ENCODE results near the gene MEIG1. TPM values are rescaled to one million over a fixed set of nuclear protein-coding genes. Genes with fewer than 3 reads are reported as not detected.
"Not testable (repeated sequence)": the region's sequence is repeated elsewhere in the genome, so short reads cannot be mapped to it uniquely, and the experiment has no call there.

The MEIG1 gene
- total and polyA plus RNA-seq, 2 donors (not counting 1 experiment from before 2014, with no cell fraction given): 0.33 TPM; not detected in 1

DNA sequence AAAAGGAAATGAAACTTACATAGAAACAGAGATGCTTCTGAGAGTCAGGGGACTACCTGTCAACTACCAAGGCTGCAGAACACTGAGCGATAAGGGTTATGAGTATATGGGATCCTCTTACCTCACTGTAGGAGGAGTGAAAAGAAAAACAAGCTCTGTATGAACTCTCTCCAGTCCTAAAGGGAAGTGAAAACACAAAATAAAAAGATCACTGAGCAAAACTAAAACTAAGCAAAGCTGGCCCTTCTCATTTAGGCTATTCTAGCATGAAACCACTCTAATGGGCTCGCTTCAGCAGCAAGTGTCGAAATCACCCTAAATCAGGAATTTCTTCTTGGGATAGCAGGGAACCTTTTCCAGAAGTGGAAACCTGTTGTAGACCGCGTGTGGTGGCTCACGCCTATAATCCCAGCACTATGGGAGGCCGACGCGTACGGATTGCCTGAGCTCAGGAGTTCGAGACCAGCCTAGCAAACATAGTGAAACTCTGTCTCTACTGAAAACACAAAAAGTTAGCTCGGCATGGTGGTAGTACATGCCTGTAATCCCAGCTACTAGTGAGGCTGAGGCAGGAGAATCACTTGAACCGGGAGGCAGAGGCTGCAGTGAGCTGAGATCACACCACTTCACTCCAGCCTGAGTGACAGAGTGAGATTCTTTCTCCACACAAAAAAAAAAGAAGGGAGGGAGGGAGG, 32.3 kb upstream of the MEIG1 start:
- Histone ChIP-seq H2AFZ (ENCODE audit: low read length) (no peak overlapping the region), H3K27ac (ENCODE audit: insufficient read depth, low read length) (no peak overlapping the region), H3K9me3 (ENCODE audit: control insufficient read depth, insufficient read depth, low read depth, low read length) (no peaks in the 10 kb centered on the region), H3K4me1 (ENCODE audit: control insufficient read depth, extremely low read depth, insufficient read depth, low read length) (no peaks in the 10 kb centered on the region), H3K9ac (ENCODE audit: insufficient read depth, low read length) (no peak overlapping the region), H3K4me2 (ENCODE audit: extremely low read depth, insufficient read depth, low read length) (no peak overlapping the region), H3K27me3 (ENCODE audit: control insufficient read depth, insufficient read depth, low read length) (no peaks in the 10 kb centered on the region), H3K4me3 (replicated peaks in 1 of 4; ENCODE audit: control extremely low read depth in 1 of 4, insufficient read depth in 1 of 4, low read depth in 3 of 4, low read length in 4 of 4) (no peak overlapping the region), H3K79me2 (ENCODE audit: control insufficient read depth, insufficient read depth, low read length) (no peaks in the 10 kb centered on the region), H3K36me3 (ENCODE audit: control insufficient read depth, insufficient read depth, low read length) (peaks cover 11% of the 10 kb centered on the region), H4K20me1 (ENCODE audit: control insufficient read depth, extremely low read depth, insufficient read depth, low read length) (no peaks in the 10 kb centered on the region)
- DNase-seq (ENCODE audit: low read depth in 2 of 2): no peak
- TF ChIP-seq, protein P1, sequence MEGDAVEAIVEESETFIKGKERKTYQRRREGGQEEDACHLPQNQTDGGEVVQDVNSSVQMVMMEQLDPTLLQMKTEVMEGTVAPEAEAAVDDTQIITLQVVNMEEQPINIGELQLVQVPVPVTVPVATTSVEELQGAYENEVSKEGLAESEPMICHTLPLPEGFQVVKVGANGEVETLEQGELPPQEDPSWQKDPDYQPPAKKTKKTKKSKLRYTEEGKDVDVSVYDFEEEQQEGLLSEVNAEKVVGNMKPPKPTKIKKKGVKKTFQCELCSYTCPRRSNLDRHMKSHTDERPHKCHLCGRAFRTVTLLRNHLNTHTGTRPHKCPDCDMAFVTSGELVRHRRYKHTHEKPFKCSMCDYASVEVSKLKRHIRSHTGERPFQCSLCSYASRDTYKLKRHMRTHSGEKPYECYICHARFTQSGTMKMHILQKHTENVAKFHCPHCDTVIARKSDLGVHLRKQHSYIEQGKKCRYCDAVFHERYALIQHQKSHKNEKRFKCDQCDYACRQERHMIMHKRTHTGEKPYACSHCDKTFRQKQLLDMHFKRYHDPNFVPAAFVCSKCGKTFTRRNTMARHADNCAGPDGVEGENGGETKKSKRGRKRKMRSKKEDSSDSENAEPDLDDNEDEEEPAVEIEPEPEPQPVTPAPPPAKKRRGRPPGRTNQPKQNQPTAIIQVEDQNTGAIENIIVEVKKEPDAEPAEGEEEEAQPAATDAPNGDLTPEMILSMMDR (conservative IDR thresholded peaks at IDR 0.05 in 1 of 2, IDR thresholded peaks at IDR 0.05 in 1 of 2; ENCODE audit: low read depth in 1 of 2, low read length in 2 of 2): no peak
- TF ChIP-seq EZH2 (IDR thresholded peaks at IDR 0.05; ENCODE audit: low read length, missing control alignments): no peak

DNA sequence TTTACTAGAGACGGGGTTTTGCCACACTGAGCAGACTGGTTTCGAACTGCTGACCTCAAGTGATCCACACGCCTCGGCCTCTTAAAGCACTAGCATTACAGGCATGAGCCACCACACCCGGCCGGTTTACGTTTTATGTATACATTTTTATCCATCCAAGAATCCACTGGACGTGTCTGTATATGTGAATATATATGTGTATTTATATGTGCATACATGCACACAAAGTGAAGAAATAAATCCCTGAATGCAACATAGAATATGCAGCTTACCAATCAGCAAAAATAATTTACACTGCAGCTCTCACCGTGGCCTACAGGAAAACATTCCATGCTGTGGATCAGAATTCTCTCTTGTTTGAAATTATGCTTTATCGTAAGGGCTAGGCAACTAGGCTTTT, 28.6 kb upstream of the MEIG1 start:
- DNase-seq (ENCODE audit: low read depth in 2 of 2): no peak
- no peak overlapping the region for H3K4me3 ChIP-seq (replicated peaks in 1 of 4; ENCODE audit: control extremely low read depth in 1 of 4, insufficient read depth in 1 of 4, low read depth in 3 of 4, low read length in 4 of 4)
- H4K20me1 ChIP-seq (ENCODE audit: control insufficient read depth, extremely low read depth, insufficient read depth, low read length): no peaks in the 10 kb centered on the region
- no peak overlapping the region for H2AFZ ChIP-seq (ENCODE audit: low read length)
- peaks cover 6% of the 10 kb centered on the region for H3K36me3 ChIP-seq (ENCODE audit: control insufficient read depth, insufficient read depth, low read length)
- H3K9me3 ChIP-seq (ENCODE audit: control insufficient read depth, insufficient read depth, low read depth, low read length): no peaks in the 10 kb centered on the region
- H3K27me3 ChIP-seq (ENCODE audit: control insufficient read depth, insufficient read depth, low read length): no peaks in the 10 kb centered on the region
- H3K79me2 ChIP-seq (ENCODE audit: control insufficient read depth, insufficient read depth, low read length): no peaks in the 10 kb centered on the region
- H3K9ac ChIP-seq (ENCODE audit: insufficient read depth, low read length): no peak overlapping the region
- no peak overlapping the region for H3K4me2 ChIP-seq (ENCODE audit: extremely low read depth, insufficient read depth, low read length)
- no peaks in the 10 kb centered on the region for H3K4me1 ChIP-seq (ENCODE audit: control insufficient read depth, extremely low read depth, insufficient read depth, low read length)
- no peak for TF ChIP-seq EZH2 (IDR thresholded peaks at IDR 0.05; ENCODE audit: low read length, missing control alignments)
- TF ChIP-seq, protein P1 (conservative IDR thresholded peaks at IDR 0.05 in 1 of 2, IDR thresholded peaks at IDR 0.05 in 1 of 2; ENCODE audit: low read depth in 1 of 2, low read length in 2 of 2): no peak
- H3K27ac ChIP-seq (ENCODE audit: insufficient read depth, low read length): no peak overlapping the region

DNA sequence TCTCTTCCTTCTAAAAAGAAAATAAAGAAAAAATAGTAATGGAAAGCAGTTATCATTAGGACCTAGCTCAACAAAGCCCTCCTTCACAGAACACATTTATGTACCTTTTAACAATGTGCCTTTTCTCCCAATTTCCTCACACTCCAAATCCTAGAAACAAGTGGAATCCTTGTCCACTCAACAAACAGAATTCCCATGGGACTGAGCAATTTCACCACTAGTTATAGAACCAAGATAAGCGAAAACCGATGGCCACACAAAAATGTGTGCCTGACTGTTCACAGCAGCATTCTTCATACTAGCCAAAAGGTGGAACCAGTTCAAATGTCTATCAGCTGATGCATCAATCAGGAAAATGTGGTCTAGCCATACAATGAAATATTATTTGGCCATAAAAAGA, 22.6 kb upstream of the MEIG1 start:
- peak in 1 of 2 donors; percentile 21 for DNase-seq (ENCODE audit: low read depth in 2 of 2)
- H3K4me3 ChIP-seq (replicated peaks in 1 of 4; ENCODE audit: control extremely low read depth in 1 of 4, insufficient read depth in 1 of 4, low read depth in 3 of 4, low read length in 4 of 4): no peak overlapping the region
- no peak overlapping the region for H3K4me2 ChIP-seq (ENCODE audit: extremely low read depth, insufficient read depth, low read length)
- H3K27ac ChIP-seq (ENCODE audit: insufficient read depth, low read length): no peak overlapping the region
- H4K20me1 ChIP-seq (ENCODE audit: control insufficient read depth, extremely low read depth, insufficient read depth, low read length): no peaks in the 10 kb centered on the region
- no peaks in the 10 kb centered on the region for H3K79me2 ChIP-seq (ENCODE audit: control insufficient read depth, insufficient read depth, low read length)
- TF ChIP-seq, protein P1 (conservative IDR thresholded peaks at IDR 0.05 in 1 of 2, IDR thresholded peaks at IDR 0.05 in 1 of 2; ENCODE audit: low read depth in 1 of 2, low read length in 2 of 2): no peak
- TF ChIP-seq EZH2 (IDR thresholded peaks at IDR 0.05; ENCODE audit: low read length, missing control alignments): no peak
- no peaks in the 10 kb centered on the region for H3K4me1 ChIP-seq (ENCODE audit: control insufficient read depth, extremely low read depth, insufficient read depth, low read length)
- H3K9ac ChIP-seq (ENCODE audit: insufficient read depth, low read length): no peak overlapping the region
- no peaks in the 10 kb centered on the region for H3K27me3 ChIP-seq (ENCODE audit: control insufficient read depth, insufficient read depth, low read length)
- H2AFZ ChIP-seq (ENCODE audit: low read length): no peak overlapping the region
- peaks cover 4% of the 10 kb centered on the region for H3K36me3 ChIP-seq (ENCODE audit: control insufficient read depth, insufficient read depth, low read length)
- H3K9me3 ChIP-seq (ENCODE audit: control insufficient read depth, insufficient read depth, low read depth, low read length): no peaks in the 10 kb centered on the region

DNA sequence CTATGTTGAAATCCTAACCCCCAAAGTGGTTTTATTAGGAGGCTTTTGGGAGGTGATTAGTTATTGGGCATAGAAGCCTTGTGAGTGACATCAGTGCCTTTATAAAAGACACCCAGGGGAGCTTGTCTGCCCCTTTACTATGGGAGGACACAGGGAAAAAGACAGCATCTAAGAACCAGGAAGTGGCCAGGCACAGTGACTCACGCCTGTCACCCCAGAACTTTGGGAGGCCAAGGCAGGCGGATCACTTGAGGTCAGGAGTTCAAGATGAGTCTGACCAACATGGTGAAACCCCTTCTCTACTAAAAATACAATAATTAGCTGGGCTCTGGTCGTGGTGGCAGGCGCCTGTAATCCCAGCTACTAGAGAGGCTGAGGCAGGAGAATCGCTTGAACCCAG, 20.2 kb upstream of the MEIG1 start:
- H4K20me1 ChIP-seq (ENCODE audit: control insufficient read depth, extremely low read depth, insufficient read depth, low read length); H3K79me2 ChIP-seq (ENCODE audit: control insufficient read depth, insufficient read depth, low read length); DNase-seq (ENCODE audit: low read depth in 2 of 2); H3K4me3 ChIP-seq (replicated peaks in 1 of 4; ENCODE audit: control extremely low read depth in 1 of 4, insufficient read depth in 1 of 4, low read depth in 3 of 4, low read length in 4 of 4); H3K27me3 ChIP-seq (ENCODE audit: control insufficient read depth, insufficient read depth, low read length); H3K9me3 ChIP-seq (ENCODE audit: control insufficient read depth, insufficient read depth, low read depth, low read length); H3K9ac ChIP-seq (ENCODE audit: insufficient read depth, low read length); H3K36me3 ChIP-seq (ENCODE audit: control insufficient read depth, insufficient read depth, low read length); H3K4me2 ChIP-seq (ENCODE audit: extremely low read depth, insufficient read depth, low read length); H3K27ac ChIP-seq (ENCODE audit: insufficient read depth, low read length); H2AFZ ChIP-seq (ENCODE audit: low read length); H3K4me1 ChIP-seq (ENCODE audit: control insufficient read depth, extremely low read depth, insufficient read depth, low read length): not testable (repeated sequence)

Measured in fibroblast of lung (primary cell).